G401.6 (cell line): ENCODE data around the gene MSMB.

ENCODE experiments used
- FAIRE-seq: peaks from 2 replicates; lab custom pipeline; 2012; peaks lifted over from hg19 to GRCh38; lab: Jason Lieb, UNC

Gene MSMB

GRCh38 chr10:46033602-46034011 is 12.5 kb downstream of the MSMB start:
- FAIRE-seq: no peak

GRCh38 chr10:46031648-46032532 is 14.2 kb downstream of the MSMB start:
- FAIRE-seq: no peak

GRCh38 chr10:46030091-46030937 is 15.8 kb downstream of the MSMB start, which contains the start of gene NCOA4:
Gene NCOA4, minus strand, starts transcription at chr10:46030623. Its CDS starts 13,943 bp downstream, at chr10:46016680.
- FAIRE-seq: no peak

- FAIRE-seq: no peak
Measured at GRCh38 chr10:46029461-46030030, 16.5 kb downstream of the MSMB start.

GRCh38 chr10:46028584-46029460 is 17.2 kb downstream of the MSMB start:
- no peak for FAIRE-seq

GRCh38 chr10:46026106-46026505 is 20.0 kb downstream of the MSMB start:
- FAIRE-seq: no peak

GRCh38 chr10:46025406-46025805 is 20.7 kb downstream of the MSMB start:
- no peak for FAIRE-seq

- FAIRE-seq: no peak
Measured at GRCh38 chr10:46024948-46025347, 21.1 kb downstream of the MSMB start.

- no peak for FAIRE-seq
Measured at GRCh38 chr10:46022978-46023702, 22.9 kb downstream of the MSMB start.

- no peak for FAIRE-seq
Measured at GRCh38 chr10:46020344-46020657, 25.8 kb downstream of the MSMB start.

- FAIRE-seq: no peak
Measured at GRCh38 chr10:46019569-46020343, 26.3 kb downstream of the MSMB start.

- FAIRE-seq: no peak
Measured at GRCh38 chr10:46019177-46019528, 26.9 kb downstream of the MSMB start.

GRCh38 chr10:46018453-46019176 is 27.5 kb downstream of the MSMB start:
- FAIRE-seq: no peak

- FAIRE-seq: no peak
Measured at GRCh38 chr10:46017733-46018132, 28.3 kb downstream of the MSMB start.

GRCh38 chr10:46016811-46017210 is 29.3 kb downstream of the MSMB start:
- no peak for FAIRE-seq

GRCh38 chr10:46016190-46016589 is 29.9 kb downstream of the MSMB start:
- no peak for FAIRE-seq

GRCh38 chr10:46014683-46015405 is 31.2 kb downstream of the MSMB start:
- FAIRE-seq: no peak

- no peak for FAIRE-seq
Measured at GRCh38 chr10:46014206-46014605, 31.9 kb downstream of the MSMB start.

GRCh38 chr10:46012746-46013145 is 33.3 kb downstream of the MSMB start:
- FAIRE-seq: no peak
